Posterior cingulate gyrus (tissue), 11 donors: ENCODE results near the gene HAT1.
"Not testable (repeated sequence)": the region's sequence is repeated elsewhere in the genome, so short reads cannot be mapped to it uniquely, and the experiment has no call there.

Experiments
- DNase-seq, 10 donors: peaks; one replicate each; pipeline versions ENCODE4 v3.0.0 to v3.0.0-alpha.2; 2020 to 2021; ENCODE audit warnings: mixed read lengths in 3 of 10
- intact Hi-C: fragments of 100-400 bp; cut with DNase I; formaldehyde crosslinking; loops from one replicate; pipeline ENCODE4 v1.15.1; 2023

The HAT1 gene

DNA sequence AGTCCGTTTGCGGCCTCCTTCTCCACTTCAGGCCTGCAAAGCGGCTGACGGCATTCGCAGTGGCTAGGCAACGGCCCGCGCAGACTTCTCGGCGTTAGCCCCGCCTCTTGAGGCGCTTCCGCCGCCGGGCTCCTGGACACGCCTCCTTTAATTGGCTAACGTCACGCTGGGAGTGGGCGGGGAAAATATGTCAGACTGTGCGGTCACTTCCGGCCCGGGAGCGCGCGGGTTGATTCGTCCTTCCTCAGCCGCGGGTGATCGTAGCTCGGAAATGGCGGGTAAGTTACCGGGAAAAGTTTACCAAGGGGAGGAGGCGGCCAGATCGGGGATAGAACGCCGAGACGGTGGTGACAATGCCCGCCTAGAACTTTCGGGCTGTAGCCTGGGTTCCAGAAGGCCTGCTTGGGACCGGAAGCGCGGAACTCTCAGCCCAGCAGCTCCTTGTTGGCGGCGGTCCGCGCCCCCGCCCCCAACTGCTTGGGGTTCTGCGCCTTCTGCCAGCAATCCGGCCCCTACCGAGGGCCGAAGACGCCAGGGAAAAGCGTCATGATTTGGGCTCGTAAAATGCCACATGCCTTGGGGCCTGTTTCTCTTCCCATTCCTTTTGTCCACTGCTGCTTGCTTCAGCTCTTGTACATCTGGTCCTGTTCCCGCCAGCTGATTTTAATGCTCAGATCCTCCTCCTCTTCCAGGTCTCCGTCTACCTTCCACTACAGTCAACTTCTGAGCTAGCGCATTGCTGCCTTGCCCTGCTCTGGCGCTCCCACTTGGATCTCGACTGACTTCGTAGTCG lies at the start of gene HAT1:
Gene HAT1, plus strand, starts transcription at position 232 of the 793 bp plus-strand sequence. Its CDS starts 40 bp downstream, at position 272.
- DNase-seq: peak; percentile 96 to 100 (median 98)
- intact Hi-C loops: loop anchor here (2.0 to 10.0 kb wide), 5 partner anchors 28 to 485 kb away; partner anchors contain the start of gene SLC25A12

DNA sequence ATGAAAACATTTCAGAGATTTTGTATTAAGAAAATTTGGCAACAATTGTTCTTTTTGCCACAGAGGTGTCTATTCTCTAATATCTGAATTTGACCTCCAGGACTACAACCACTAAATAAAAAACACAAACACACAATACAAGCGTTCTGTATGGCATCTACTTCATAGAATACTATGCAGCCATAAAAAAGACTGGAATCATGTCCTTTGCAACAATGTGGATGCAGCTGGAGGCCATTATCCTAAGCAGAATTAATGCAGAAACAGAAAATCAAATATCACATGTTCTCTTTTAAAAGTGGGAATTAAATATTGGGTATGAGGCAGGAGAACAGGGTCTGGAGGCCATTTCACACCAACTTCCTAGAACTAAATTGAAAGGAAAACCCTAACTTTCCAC lies 47.7 kb upstream of the HAT1 start:
- DNase-seq: no peak
- intact Hi-C loops: no loop called here

GRCh38 chr2:171874963-171875362 lies 47.3 kb upstream of the HAT1 start:
- DNase-seq: no peak
- intact Hi-C loops: no loop called here

DNA sequence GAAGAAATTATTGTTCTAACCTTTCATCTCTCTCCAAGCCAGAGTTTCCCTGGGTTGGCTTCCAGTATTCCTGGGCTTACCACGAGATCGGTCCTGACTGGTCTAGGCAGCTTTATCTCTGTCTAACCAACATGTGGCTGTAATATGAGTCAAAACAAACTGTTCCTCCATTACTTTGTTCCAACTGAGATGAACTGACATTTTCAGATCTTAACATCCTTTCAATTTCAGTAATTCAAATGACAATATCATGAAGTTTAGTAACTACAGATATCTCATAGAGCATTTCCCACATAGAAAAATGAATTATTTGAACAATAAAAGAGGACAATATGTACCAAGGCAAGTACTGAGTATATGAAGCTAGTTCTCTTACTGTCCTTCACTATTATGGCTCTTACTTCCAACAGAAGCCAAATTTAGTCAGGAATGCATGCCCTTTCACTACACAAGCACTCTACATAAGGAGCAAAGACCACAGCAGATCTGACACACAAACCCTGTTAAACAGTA lies 43.7 kb upstream of the HAT1 start:
- intact Hi-C loops: no loop called here
- DNase-seq: no peak

- DNase-seq: no peak
- intact Hi-C loops: no loop called here
These were observed 42.4 kb upstream of the HAT1 start for GRCh38 chr2:171879865-171880264.

DNA sequence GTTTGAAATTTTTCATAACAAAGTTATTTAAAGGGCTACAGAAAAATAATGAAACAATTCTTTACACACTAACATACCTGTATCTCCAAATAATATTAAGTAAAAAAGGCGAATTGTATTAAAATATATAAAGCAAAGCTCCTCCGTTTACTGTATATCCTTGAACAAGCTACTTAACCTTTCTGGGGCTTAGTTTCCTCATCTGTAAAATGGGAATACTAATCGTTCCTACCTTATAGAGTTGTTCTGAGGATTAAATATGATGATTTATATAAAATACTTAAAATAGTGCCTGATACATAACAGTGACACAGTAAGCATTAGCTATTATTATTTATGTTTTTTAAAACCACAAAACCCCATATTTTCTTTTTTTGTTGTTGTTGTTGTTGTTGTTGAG lies 41.5 kb upstream of the HAT1 start:
- intact Hi-C loops: no loop called here
- DNase-seq: no peak

GRCh38 chr2:171882089-171882769 lies 40.0 kb upstream of the HAT1 start:
- intact Hi-C loops: no loop called here
- DNase-seq: no peak

DNA sequence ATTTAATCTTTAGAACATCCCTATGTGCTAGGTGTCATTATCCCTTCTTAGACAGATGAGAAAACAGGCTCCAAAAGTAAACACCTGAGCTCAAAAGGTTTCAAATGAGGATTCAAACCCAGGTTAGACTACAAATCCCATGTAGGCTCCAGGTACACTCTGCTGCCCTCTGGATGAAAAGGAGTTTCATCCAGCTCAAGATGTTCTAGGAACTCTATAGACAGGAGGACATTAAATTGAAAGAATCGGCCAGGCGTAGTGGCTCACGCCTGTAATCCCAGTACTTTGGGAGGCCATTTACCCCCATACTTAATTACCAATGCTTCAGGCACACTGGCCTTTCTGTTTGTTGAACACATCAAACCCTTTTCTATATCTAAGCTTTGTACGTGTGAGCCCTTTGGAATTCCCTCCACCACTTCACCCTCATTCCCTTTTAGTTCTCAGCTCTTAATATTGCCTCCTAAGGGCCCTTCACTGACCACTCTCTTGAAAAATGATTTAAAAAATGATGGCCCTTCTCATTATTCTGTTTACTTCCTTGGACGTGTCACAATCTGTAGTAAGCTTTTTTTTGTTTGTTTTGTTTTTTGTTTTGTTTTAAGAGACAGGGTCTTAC lies 38.9 kb upstream of the HAT1 start:
- intact Hi-C loops: no loop called here

GRCh38 chr2:171889333-171889732 lies 32.9 kb upstream of the HAT1 start:
- intact Hi-C loops: no loop called here
- no peak for DNase-seq

More for the DNA sequence above, 38.9 kb upstream of the HAT1 start:
- DNase-seq: no peak

- intact Hi-C loops: no loop called here
These were observed 32.5 kb upstream of the HAT1 start for GRCh38 chr2:171889808-171890207.

DNA sequence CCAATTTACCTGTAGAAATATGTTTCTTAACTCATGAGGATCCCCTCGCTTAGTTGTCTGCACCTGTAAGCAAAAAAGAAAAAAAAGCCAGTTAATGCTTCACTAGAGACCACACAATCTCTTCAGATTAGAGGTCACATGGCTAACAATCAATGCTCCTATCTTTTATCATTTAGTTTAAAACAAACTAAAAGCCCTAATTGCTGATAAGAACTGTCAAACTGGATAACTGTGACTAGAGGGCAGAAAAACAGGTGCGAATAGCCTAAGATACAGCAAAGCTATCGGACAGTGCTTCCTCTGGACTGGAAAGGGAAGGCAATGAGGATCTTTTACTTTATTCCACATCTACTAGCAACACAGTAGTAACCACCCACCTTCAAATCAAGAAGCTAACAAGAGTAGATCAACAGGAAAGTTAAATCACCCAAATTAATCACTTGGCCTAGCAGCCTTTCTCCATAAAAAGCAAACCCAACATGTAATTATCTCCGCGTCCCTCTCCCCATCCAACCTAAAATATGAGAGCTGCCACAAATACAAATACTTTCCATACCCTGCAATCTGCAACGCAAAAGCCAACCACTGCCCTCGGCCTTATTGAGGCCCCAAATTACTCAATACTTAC lies 29.0 kb upstream of the HAT1 start:
- intact Hi-C loops: no loop called here
- no peak for DNase-seq

More at GRCh38 chr2:171889808-171890207, 32.5 kb upstream of the HAT1 start:
- DNase-seq: no peak

DNA sequence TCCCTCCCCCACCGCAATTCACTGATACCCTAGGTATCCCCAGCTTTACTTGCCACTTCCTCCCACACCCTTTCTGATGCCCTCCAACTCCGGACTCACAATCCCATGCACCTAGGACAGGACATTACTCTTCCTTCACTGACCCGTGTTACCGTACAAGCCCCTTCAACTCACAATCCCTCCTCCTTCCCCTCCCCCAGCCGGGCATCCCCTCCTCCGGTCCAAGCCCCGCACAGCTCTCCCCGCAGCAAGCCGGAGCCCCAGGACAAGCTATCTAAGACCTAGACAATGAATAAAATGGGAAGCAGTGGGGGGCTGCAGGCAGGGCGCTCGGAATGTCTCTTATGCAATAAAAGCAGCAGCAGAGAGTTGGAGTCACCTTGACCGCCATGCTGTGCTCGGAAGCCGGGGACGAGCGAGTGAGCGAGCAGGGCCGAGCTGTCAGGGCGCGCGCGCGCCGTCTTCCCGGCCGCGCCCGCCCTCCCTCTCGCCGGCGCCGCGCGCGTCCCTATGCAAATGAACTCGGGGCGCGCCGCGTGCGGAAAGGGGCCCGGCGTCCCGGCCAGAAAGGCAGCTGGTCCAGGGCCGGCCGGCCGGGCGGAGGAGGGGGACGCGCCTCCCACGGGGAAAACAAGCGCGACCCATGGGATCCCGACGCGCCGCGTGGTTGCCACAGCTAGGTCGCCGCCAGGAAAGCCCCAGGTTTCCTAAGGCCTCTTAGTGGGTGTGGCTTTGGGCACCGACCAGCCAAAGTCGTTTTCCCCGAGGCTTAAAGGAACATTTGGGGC lies 28.2 kb upstream of the HAT1 start, which contains the start of gene SLC25A12:
Gene SLC25A12, minus strand, starts transcription at position 421 of the 788 bp plus-strand sequence. Its CDS starts 30 bp downstream, at position 391.
- peak; percentile 49 to 97 (median 80) for DNase-seq
- intact Hi-C loops: loop anchor here (2.0 kb wide), 1 partner anchor 29 kb away; the partner anchor contains the start of gene HAT1

DNA sequence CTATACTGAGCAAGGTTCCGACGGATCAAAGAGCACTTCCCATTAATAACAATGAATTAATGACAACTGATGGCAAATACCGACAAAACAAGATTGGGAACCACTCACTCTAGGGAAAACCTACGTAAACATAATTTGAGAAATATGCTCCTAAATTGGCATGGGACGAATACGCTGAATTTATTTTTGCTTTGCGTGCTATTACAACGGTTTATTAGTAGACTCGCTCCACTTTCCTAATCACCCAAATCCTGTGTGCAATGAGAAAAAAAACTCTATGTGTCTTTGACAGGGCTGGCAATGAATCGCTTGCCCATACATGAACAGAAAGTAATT lies 27.7 kb upstream of the HAT1 start:
- no peak for DNase-seq
- intact Hi-C loops: loop anchor here (2.0 kb wide), 1 partner anchor 28 kb away; the partner anchor contains the start of gene HAT1

GRCh38 chr2:171895786-171896185 lies 26.5 kb upstream of the HAT1 start:
- no peak for DNase-seq
- intact Hi-C loops: loop anchor here (2.0 kb wide), 1 partner anchor 27 kb away; the partner anchor contains the start of gene HAT1

- DNase-seq, intact Hi-C loops: not testable (repeated sequence)
These were observed 22.5 kb upstream of the HAT1 start for GRCh38 chr2:171899623-171900282.

DNA sequence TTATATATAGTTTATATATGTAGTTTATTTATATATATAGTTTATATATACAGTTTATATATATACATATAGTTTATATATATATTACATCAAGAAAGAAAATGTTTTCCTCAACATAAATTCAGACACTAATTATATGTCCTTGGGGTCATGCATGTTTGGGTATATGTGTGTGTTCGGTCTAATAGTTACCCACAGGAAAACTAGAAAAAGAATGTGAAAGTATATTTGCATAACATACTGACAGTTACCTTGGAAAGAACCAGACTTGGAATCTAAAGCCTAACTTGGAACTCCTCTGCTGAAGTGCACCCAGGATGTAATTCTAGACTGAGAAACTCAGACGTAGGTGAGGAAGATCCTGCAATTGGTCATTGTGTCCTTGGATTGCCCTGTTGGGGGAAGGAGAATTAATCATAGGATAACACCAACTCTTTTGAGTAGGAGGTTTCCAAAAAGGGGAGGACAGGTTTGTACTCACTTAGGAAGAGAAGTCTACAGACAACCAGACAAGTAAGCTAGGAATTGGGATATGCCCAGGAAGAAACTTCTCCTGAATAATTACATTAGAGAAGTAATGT lies 19.3 kb upstream of the HAT1 start:
- intact Hi-C loops: no loop called here
- no peak for DNase-seq

GRCh38 chr2:171908235-171908634 lies 14.0 kb upstream of the HAT1 start:
- DNase-seq: no peak
- intact Hi-C loops: no loop called here

DNA sequence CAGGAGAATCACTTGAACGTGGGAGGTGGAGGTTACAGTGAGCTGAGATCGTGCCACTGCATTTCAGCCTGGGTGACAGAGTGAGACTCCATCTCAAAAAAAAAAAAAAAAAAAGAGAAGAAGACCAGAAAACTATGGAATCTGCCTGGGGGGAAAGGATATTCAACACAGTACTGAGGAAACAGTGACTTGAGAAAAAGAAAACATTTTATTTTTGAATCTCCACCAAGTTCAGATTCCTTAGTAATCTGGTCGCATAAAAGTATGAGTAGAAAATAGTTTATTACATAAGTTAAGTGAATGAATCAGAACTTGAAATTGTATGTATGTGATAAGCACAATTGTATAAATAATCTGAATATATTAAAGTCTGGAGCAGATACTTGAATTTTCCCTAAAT lies 13.0 kb upstream of the HAT1 start:
- no peak for DNase-seq
- intact Hi-C loops: no loop called here

- no peak for DNase-seq
- intact Hi-C loops: no loop called here
These were observed 11.8 kb upstream of the HAT1 start for GRCh38 chr2:171910494-171910893.
